Ecto neural progenitor cell (in vitro differentiated cells): ENCODE data around the gene DDX41.
"Not testable (repeated sequence)": the region's sequence is repeated elsewhere in the genome, so short reads cannot be mapped to it uniquely, and the experiment has no call there.

Source experiments
- DNase-seq: peaks from one replicate; pipeline ENCODE4 v3.0.0-alpha.2; 2018; ENCODE audit warnings: low spot score

DDX41 gene

DNA sequence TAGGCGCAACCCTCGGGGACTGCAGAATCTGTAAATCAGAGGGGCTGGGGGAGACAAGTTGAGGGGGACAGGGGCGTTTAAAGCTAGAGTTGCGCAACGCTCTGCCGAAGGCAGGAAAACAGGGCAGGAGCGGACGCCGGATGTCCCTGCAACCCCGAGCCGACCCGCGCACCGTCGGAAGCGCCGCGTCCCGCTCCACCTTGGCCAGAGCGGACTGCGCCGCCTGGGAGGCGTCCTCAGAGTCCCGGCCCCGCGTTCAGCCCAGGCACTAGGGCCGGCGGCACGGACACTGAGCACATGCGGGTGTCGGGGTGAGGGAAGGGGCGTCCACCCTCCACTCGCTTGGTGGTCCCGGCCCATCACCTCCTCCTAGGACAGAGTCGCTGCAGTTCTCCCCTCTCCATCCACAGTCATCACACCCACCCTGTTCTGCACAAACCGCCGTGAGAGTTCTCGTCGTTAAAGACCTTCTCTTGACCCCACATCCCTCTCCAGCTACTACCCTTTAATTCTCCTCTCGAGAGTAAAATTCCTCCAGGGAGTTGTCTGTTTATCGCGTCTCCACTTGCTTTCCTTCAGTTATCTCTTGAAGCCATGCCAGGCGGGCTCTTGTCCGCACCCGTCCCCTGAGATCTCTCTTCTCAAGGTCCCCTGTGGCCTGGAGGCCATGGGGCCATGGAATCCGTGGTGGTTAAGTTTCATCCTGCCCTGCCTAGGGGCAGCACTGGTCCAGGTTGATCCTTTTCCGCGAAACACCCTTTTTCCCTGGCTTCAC is 18.6 kb downstream of the DDX41 start:
- peak; percentile 79 for DNase-seq

DNA sequence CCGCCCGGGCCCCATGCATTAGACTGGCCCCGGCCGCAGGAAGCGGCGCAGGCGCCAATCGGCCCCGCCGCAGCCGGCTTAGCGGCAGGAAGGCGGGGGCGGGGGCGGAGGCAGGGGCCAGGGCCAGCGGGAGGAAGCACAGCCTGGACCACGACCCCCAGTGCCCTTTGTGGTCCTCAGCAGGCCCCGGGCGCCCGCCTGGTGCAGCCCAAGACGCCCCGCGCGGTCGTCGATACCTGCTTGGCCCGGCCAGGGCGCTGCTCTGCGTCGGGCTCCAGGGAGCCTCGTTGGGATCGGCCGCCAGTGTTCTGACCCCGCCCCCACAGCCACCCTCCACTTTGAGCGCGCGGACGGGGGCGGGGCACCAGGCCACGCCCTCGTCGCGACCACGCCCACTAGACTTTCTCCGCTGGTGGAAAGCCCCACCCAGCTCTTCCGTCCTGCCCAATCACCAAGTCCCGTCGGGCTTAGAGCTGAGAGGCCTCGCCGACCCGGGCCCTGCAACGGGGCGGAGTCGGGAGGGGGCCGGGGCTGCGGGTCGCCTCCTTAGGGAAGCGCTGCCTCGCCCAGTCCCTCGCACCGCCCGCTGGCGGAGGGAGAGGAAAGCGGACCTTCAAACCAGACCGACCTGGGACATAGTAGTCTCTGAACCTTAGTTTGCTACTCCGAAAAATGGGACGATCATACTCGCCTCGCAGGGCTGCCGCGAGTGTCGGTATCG is 19.3 kb downstream of the DDX41 start, which contains the start of gene PDLIM7:
Gene PDLIM7, minus strand, starts transcription at position 313 of the 721 bp plus-strand sequence. CDS start 1,092 bp downstream, outside the sequence.
- DNase-seq, result peak; percentile 98

- peak; percentile 91 for DNase-seq
These were observed 20.0 kb downstream of the DDX41 start for GRCh38 chr5:177496727-177497291.

DNA sequence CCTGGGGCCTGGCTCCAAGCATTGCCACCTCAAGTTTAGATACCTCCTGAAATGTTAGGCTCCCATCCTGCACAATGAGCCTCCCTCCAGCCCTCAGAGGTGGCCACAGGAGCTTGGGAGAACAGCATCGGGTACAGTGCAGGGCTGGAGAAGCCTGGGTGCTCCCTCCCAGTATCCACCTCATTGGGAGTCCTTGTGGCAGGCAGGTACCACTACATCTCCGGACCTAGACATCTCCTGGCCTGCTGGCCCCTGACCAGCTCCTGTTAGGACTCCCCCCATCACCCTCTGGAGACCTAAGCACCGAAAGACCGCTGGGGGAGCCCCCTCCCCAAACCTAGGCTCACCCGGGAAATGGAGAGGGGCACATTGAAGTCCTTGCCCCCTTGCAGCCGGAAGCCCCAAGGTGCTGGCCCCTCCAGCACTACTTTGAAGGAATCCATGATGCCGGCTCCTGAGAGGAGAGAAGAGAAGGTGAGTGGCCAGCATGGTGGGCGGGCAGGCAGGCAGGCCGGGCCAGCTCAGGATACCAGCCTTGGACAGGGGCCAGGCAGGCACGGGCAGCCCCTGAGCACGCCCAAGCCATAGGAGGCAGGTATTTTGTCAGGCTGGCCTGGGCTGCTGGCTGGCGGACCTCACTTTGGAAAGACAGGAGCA is 20.6 kb downstream of the DDX41 start:
- DNase-seq, result peak; percentile 71

GRCh38 chr5:177495243-177496060 is 21.3 kb downstream of the DDX41 start:
- peak; percentile 93 for DNase-seq

GRCh38 chr5:177494346-177495195 is 22.2 kb downstream of the DDX41 start:
- DNase-seq, result peak; percentile 78

- DNase-seq, result no peak
These were observed 22.9 kb downstream of the DDX41 start for GRCh38 chr5:177493795-177494345.

- DNase-seq, result no peak
These were observed 23.9 kb downstream of the DDX41 start for GRCh38 chr5:177492841-177493240.

- DNase-seq, result no peak
These were observed 24.6 kb downstream of the DDX41 start for GRCh38 chr5:177491983-177492746.

- peak; percentile 93 for DNase-seq
These were observed 25.3 kb downstream of the DDX41 start for GRCh38 chr5:177491429-177491945.

GRCh38 chr5:177490992-177491391 is 25.8 kb downstream of the DDX41 start:
- no peak for DNase-seq

DNA sequence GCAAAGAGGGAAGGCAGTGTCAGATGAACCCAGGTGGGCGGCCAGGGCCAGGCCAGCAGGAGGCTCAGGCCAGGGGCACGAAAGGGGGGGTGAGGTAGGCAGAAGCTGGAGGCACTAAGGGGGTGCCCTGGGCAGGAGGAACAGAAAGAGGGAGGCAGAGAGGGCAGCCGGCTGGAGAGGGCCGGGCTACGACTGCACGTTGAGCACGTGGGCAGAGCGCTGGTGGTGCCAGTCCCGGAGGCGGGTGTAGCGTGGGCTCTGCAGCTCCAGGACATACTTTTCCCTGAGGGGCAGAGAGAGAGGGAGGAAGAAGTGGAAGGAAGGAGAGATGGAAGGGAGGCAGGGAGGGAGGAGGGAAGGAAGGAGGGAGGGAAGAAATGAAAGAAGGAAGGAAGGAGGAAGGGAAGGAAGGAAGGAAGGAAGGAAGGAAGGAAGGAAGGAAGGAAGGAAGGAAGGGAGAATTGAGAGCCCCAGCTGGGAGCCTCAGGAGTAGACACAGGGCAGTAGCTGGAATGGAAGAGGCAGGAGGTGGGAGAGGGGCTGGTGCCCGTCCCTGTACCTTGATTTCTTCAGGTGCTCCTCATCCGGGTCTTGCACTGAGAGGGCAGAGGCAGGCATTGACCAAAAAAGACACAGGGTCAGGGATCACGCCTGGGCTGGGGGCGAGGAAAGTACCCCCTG is 26.3 kb downstream of the DDX41 start:
- DNase-seq, result no peak

GRCh38 chr5:177489119-177489716 is 27.5 kb downstream of the DDX41 start:
- no peak for DNase-seq

- no peak for DNase-seq
These were observed 28.8 kb downstream of the DDX41 start for GRCh38 chr5:177487975-177488374.

GRCh38 chr5:177487144-177487543 is 29.6 kb downstream of the DDX41 start:
- no peak for DNase-seq

DNA sequence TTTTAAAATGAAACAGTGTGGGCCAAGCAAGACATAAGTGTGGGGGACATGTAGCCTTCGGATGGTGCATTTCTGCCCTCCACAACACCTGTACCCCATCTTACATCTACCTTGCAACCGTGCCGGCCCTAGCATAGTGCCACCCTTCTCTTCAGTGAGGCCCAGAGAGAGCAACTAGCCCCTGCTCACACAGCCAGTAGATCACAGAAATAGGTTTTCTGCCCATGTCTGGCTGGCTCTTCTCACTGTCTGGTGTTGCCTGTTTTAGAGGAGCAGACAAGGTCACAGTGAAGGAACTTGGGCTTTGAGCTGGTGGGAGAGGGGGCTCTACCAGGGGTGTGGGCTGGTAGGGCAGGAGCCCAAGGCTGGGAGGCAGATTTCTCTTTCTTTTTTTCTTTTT is 30.5 kb downstream of the DDX41 start:
- DNase-seq, result no peak

DNA sequence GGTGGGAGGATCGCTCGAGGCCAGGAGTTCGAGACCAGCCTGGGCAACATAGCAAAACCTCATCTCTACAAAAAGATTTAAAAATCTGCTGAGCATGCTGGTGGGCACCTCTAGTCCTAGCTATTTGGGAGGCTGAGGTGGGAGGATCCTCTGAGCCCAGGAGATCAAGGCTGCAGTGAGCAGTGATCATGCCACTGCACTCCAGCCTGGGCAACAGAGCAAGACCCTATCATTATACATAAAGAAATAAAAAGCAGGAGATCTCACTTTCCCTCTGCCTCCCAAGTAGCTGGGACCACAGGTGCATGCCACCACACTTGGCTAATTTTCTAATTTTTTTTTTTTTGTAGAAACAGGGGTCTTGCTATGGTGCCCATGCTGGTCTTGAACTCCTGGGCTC is 31.0 kb downstream of the DDX41 start:
- DNase-seq, result not testable (repeated sequence)

DNA sequence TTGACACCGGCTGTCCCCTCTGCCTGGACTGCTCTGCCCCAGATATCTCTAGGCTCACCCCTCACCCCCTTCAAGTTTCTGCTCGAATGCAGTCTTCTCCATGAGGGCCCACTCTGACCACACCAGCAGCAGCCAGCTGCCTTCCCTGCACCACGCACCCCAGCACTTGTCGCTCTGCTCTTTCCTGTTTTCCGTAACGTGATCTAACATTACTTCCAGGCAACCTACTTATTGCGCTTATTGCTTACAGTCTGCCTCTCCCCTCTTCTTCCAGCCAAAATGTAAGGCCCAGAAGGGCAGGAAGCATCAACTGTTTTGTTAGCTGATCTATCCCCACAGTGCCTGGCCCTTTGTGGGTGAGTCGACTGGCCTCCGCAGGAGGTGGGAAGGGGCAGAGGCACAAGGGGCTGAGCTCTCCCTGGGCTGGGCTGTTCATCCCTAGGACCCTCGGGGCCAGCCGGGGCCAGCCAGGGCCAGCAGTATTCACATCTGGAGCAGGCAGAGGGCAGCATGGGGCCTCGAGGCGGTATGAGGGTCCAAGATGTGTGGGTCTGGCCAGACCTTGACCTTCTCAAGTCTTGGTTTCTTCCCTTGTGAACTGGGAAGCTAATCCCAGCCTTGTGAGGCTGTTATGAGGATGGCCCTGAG is 31.7 kb downstream of the DDX41 start:
- no peak for DNase-seq
